CD4-positive, alpha-beta T cell treated with Interleukin-17A for 1 hour (primary cell): ENCODE measurements around the gene AIF1.

Experiments
- DNase-seq: peaks from one replicate; pipeline ENCODE4 v3.0.0-alpha.2; 2020

Gene AIF1

DNA sequence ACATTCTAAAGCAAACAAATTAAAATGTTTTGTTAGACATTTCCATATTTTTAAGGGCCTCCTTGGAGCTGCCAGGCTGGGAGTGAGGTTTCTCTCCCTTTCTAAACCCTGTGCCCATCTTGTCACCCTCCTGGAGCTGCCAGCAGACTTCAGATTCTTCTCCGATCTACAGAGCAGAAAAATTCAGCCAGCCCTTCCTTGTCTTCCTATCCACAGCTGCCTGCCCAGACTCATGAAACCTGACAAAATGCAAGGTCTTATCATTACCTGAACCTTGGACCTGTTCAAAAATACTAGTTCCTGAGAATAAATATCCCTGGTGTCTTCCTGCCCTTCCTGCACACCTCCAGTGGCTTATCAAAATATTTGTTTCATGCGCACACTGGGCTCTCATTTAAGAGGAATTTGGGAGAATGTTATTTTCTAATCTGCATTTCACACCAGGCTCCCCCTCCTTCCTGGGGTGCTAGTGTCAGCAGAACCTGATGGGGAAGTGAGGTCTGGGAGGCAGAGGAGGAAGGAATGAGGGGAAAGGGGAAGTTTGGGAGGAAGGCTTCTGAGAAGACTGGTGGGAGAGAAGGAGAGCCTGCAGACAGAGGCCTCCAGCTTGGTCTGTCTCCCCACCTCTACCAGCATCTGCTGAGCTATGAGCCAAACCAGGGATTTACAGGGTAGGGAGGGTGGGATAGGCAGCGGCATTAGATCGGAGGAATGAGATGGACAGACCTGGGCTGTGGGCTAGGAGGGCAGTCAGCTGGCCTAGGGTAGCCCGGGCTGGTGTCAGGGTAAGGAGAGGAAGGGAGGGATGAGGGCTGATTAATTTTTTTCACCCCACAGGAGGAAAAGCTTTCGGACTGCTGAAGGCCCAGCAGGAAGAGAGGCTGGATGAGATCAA lies at the start of gene AIF1:
Gene AIF1 (plus strand): TSS at position 551 of the 895 bp plus-strand sequence. CDS start 96 bp downstream, at position 647.
- DNase-seq = no peak

DNA sequence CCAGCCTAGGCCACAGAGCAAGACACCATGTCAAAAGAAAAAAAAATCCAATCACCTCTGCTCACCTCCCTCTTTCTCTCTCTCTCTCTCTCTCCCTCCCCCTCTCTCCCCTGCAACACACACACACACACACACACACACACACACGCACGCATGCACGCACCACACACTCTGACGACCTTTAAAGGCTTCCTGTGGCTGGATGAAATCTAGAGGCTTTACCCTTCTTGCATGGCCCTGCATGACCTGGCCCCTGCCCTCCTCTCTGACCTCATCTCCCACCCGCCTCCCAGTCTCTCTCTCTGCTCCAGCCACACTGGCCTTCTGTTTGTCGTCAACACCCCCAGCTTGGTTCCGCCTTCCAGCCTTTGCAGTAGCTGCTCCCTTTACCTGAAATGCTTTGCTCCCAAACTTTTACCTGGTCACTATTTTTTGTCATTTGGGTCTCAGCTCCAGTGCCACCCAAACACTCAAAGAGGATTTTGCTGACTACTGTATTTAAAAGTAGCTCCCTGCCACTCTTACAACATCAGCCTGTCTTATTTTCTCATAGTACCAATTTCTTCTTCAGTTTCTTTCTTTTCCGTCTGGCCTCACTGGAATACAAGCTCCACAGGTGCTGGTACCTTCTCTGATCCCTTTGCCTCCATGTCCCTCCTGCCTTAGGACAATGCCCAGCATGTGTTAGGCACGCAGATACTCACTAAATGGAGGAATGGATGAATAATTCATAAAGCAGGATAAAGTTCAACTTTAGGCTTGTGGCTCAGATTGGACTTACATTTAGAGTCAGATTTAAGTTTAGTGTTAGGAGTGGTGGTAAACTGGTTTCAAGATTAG lies 47.3 kb upstream of the AIF1 start:
- DNase-seq = peak; percentile 61

GRCh38 chr6:31568537-31568961 lies 46.5 kb upstream of the AIF1 start:
- DNase-seq = peak; percentile 92

GRCh38 chr6:31569861-31570536 lies 45.0 kb upstream of the AIF1 start:
- no peak for DNase-seq

DNA sequence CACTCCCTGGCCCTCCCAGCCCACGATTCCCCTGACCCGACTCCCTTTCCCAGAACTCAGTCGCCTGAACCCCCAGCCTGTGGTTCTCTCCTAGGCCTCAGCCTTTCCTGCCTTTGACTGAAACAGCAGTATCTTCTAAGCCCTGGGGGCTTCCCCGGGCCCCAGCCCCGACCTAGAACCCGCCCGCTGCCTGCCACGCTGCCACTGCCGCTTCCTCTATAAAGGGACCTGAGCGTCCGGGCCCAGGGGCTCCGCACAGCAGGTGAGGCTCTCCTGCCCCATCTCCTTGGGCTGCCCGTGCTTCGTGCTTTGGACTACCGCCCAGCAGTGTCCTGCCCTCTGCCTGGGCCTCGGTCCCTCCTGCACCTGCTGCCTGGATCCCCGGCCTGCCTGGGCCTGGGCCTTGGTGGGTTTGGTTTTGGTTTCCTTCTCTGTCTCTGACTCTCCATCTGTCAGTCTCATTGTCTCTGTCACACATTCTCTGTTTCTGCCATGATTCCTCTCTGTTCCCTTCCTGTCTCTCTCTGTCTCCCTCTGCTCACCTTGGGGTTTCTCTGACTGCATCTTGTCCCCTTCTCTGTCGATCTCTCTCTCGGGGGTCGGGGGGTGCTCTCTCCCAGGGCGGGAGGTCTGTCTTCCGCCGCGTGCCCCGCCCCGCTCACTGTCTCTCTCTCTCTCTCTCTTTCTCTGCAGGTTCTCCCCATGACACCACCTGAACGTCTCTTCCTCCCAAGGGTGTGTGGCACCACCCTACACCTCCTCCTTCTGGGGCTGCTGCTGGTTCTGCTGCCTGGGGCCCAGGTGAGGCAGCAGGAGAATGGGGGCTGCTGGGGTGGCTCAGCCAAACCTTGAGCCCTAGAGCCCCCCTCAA lies 42.8 kb upstream of the AIF1 start, which contains the start of gene LTA:
Gene LTA (plus strand): TSS at position 249 of the 871 bp plus-strand sequence. CDS start 454 bp downstream, at position 703.
- peak; percentile 84 for DNase-seq

GRCh38 chr6:31573239-31574105 lies 41.6 kb upstream of the AIF1 start:
- no peak for DNase-seq

GRCh38 chr6:31574106-31575061 lies 40.6 kb upstream of the AIF1 start:
- DNase-seq = no peak

DNA sequence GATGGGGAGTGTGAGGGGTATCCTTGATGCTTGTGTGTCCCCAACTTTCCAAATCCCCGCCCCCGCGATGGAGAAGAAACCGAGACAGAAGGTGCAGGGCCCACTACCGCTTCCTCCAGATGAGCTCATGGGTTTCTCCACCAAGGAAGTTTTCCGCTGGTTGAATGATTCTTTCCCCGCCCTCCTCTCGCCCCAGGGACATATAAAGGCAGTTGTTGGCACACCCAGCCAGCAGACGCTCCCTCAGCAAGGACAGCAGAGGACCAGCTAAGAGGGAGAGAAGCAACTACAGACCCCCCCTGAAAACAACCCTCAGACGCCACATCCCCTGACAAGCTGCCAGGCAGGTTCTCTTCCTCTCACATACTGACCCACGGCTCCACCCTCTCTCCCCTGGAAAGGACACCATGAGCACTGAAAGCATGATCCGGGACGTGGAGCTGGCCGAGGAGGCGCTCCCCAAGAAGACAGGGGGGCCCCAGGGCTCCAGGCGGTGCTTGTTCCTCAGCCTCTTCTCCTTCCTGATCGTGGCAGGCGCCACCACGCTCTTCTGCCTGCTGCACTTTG lies 39.6 kb upstream of the AIF1 start, which contains the start of gene TNF:
Gene TNF (plus strand): TSS at position 231 of the 567 bp plus-strand sequence. CDS start 177 bp downstream, at position 408.
- peak; percentile 95 for DNase-seq

GRCh38 chr6:31575952-31576685 lies 38.9 kb upstream of the AIF1 start:
- peak; percentile 38 for DNase-seq

- peak; percentile 73 for DNase-seq
Measured at GRCh38 chr6:31576897-31577578, 38.0 kb upstream of the AIF1 start.

DNA sequence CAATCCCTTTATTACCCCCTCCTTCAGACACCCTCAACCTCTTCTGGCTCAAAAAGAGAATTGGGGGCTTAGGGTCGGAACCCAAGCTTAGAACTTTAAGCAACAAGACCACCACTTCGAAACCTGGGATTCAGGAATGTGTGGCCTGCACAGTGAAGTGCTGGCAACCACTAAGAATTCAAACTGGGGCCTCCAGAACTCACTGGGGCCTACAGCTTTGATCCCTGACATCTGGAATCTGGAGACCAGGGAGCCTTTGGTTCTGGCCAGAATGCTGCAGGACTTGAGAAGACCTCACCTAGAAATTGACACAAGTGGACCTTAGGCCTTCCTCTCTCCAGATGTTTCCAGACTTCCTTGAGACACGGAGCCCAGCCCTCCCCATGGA lies 37.5 kb upstream of the AIF1 start:
- no peak for DNase-seq

- DNase-seq = peak; percentile 49
Measured at GRCh38 chr6:31578184-31579118, 36.6 kb upstream of the AIF1 start.

DNA sequence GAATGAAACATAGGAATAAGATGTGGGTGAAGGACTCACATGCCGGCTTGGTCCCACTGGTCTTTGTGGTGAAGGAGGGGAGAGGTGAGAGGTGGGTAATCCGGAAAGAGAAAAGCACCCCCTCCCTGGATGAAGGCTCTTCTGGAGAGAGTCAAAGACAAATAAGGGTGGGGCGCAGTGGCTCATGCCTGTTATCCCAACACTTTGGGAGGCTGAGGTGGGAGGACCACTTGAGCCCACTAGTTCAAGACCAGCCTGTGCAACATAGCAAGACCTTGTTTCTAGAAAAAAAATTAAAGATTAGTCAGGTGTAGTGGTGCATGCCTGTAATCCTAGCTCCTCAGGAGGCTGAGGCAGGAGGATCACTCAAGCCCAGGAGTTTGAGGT lies 35.9 kb upstream of the AIF1 start:
- peak; percentile 39 for DNase-seq

GRCh38 chr6:31579546-31580437 lies 35.2 kb upstream of the AIF1 start:
- peak; percentile 42 for DNase-seq

DNA sequence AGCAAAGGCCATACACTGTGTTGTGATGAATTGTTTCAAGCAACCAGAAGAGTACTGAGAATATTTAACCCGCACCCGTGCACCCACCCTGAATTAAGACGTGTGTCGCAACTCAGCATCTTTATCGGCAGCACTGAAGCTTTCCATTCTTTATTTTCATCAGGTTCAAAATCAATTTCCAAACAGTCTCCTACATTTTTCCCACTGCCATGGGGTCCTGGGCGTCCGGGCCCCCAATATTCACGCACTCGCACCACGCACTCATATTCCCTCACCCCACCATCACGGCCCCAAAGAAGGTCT lies 34.6 kb upstream of the AIF1 start:
- DNase-seq = no peak
